SK-N-SH (cell line): ENCODE results near the gene PSENEN. TPM values are rescaled to one million over a fixed set of nuclear protein-coding genes. Genes with fewer than 3 reads are reported as not detected.

Experiments used
- CTCF ChIA-PET: fragments of 300-600, 350-600 bp; formaldehyde crosslinking; extraction: SDS; loops from one replicate; lab custom pipeline; 2021; lab: Yijun Ruan, JAX
- POLR2A ChIA-PET: fragments of 350-600 bp; sonication (Branson Sonifier 250); formaldehyde crosslinking; extraction: SDS; loops from one replicate; lab custom pipeline; 2020; ENCODE audit warnings: antibody characterized with exemption, inconsistent platforms; lab: Yijun Ruan, JAX
- DNase-seq: peaks from one replicate; pipeline ENCODE4 v3.0.0; 2012
- H2AFZ ChIP-seq: fragments of 200-600 bp; sonication (generic); 2 replicates; pipeline ENCODE4 v1.8.1; 2016; ENCODE audit warnings: antibody characterized with exemption, mild to moderate bottlenecking, low read depth
- H3F3A ChIP-seq: fragments of 200-600 bp; sonication (generic); replicated peaks from 2 replicates; pipeline ENCODE3; 2016; ENCODE audit warnings: antibody characterized with exemption, mild to moderate bottlenecking; ENCODE audit not compliant: insufficient read depth
- H3K27ac ChIP-seq, 2 experiments: fragments of 200-500 bp in 1 of 2; fragments of 200-600 bp in 1 of 2; sonication (Bioruptor generic) in 1 of 2; sonication (generic), shearing (Covaris generic) in 1 of 2; 2 replicates each; pipeline versions ENCODE4 v1.5.1 to v1.6.1; 2014 to 2016; ENCODE audit warnings: low read depth in 2 of 2, inconsistent platforms in 1 of 2, low read length in 1 of 2, mild to moderate bottlenecking in 1 of 2, mixed read lengths in 1 of 2
- H3K27me3 ChIP-seq: fragments of 200-600 bp; sonication (generic), shearing (Covaris generic); 2 replicates; pipeline ENCODE4 v1.6.1; 2016; ENCODE audit warnings: mixed run types; ENCODE audit not compliant: insufficient read depth
- H3K36me3 ChIP-seq, 2 experiments: fragments of 200-500 bp in 1 of 2; fragments of 200-600 bp in 1 of 2; sonication (Bioruptor generic) in 1 of 2; sonication (generic) in 1 of 2; replicated peaks in 1 of 2; 2 replicates each; pipeline versions ENCODE3 to v1.5.1; 2014 to 2016; ENCODE audit warnings: low read length in 1 of 2, mild to moderate bottlenecking in 1 of 2; ENCODE audit not compliant: insufficient read depth in 2 of 2, control insufficient read depth in 1 of 2
- H3K4me1 ChIP-seq, 2 experiments: fragments of 200-500 bp in 1 of 2; fragments of 200-600 bp in 1 of 2; sonication (Bioruptor generic) in 1 of 2; sonication (generic), shearing (Covaris generic) in 1 of 2; 2 replicates each; pipeline versions ENCODE4 v1.5.1 to v1.6.1; 2014 to 2016; ENCODE audit warnings: low read depth in 1 of 2, low read length in 1 of 2, mixed run types in 1 of 2; ENCODE audit not compliant: insufficient read depth in 2 of 2, control insufficient read depth in 1 of 2
- H3K4me2 ChIP-seq: fragments of 200-600 bp; sonication (generic), shearing (Covaris generic); 2 replicates; pipeline ENCODE4 v1.6.1; 2017; ENCODE audit warnings: mixed run types
- H3K4me3 ChIP-seq, 2 experiments: fragments of 200-500 bp in 1 of 2; fragments of 200-600 bp in 1 of 2; sonication (Bioruptor generic) in 1 of 2; sonication (generic), shearing (Covaris generic) in 1 of 2; 2 replicates each; pipeline versions ENCODE4 v1.5.1 to v1.8.1; 2014 to 2016; ENCODE audit warnings: low read depth in 2 of 2, inconsistent platforms in 1 of 2, low read length in 1 of 2, mild to moderate bottlenecking in 1 of 2, mixed read lengths in 1 of 2, moderate library complexity in 1 of 2
- H3K79me2 ChIP-seq: fragments of 200-600 bp; sonication (generic); 2 replicates; pipeline ENCODE4 v1.8.1; 2017; ENCODE audit warnings: mild to moderate bottlenecking; ENCODE audit not compliant: insufficient read depth
- H3K9ac ChIP-seq: fragments of 200-600 bp; sonication (generic); 2 replicates; pipeline ENCODE4 v1.6.1; 2017; ENCODE audit warnings: mixed run types
- H3K9me2 ChIP-seq: fragments of 200-600 bp; sonication (generic); 2 replicates; pipeline ENCODE4 v1.6.1; 2017; ENCODE audit warnings: mixed run types
- H3K9me3 ChIP-seq: fragments of 200-600 bp; sonication (generic); 2 replicates; pipeline ENCODE4 v1.6.1; 2017; ENCODE audit warnings: mixed run types, mild to moderate bottlenecking, moderate library complexity
- H4K20me1 ChIP-seq: fragments of 200-600 bp; sonication (generic); 2 replicates; pipeline ENCODE4 v1.6.1; 2017; ENCODE audit warnings: mild to moderate bottlenecking, mixed run types; ENCODE audit not compliant: insufficient read depth
- ELF1 ChIP-seq: IDR thresholded peaks from 2 replicates; pipeline ENCODE4 v1.4.0; 2012
- EP300 ChIP-seq, 2 experiments: IDR thresholded peaks; 2 replicates each; pipeline versions ENCODE4 v1.4.0 to v1.6.1; 2012; ENCODE audit warnings: borderline replicate concordance in 1 of 2, low read depth in 1 of 2, low read length in 1 of 2
- FOSL2 ChIP-seq: IDR thresholded peaks from 2 replicates; pipeline ENCODE4 v1.4.0; 2012; ENCODE audit warnings: low read depth, mild to moderate bottlenecking, moderate library complexity, borderline replicate concordance
- FOXJ3 ChIP-seq: sonication (generic); formaldehyde crosslinking; IDR thresholded peaks from 2 replicates; pipeline ENCODE4 v1.5.1; 2020; ENCODE audit warnings: mild to moderate bottlenecking, missing genetic modification reagents
- GATA2 ChIP-seq: sonication (generic); formaldehyde crosslinking; IDR thresholded peaks from 2 replicates; pipeline ENCODE4 v1.5.0; 2020; ENCODE audit warnings: mild to moderate bottlenecking, missing genetic modification reagents
- NRF1 ChIP-seq: IDR thresholded peaks from 2 replicates; pipeline ENCODE4 v1.6.1; 2012; ENCODE audit warnings: low read depth, mild to moderate bottlenecking, low read length
- POLR2AphosphoS5 ChIP-seq: IDR thresholded peaks from 2 replicates; pipeline ENCODE4 v1.6.1; 2012; ENCODE audit warnings: low read depth, low read length
- TAF1 ChIP-seq: IDR thresholded peaks from 2 replicates; pipeline ENCODE4 v1.6.1; 2012; ENCODE audit warnings: low read depth, mild to moderate bottlenecking, low read length, moderate library complexity, borderline replicate concordance
- TCF12 ChIP-seq: IDR thresholded peaks from 2 replicates; pipeline ENCODE4 v1.4.0; 2012
- YY1 ChIP-seq: IDR thresholded peaks from 2 replicates; pipeline ENCODE4 v1.4.0; 2012; ENCODE audit warnings: low read depth, mild to moderate bottlenecking
- WGBS: methylation state at CpG from one replicate; pipeline ENCODE4 v1.1.6; 2017; ENCODE audit warnings: low lambda C conversion rate; 5-methylcytosine and 5-hydroxymethylcytosine counted together
- polyA plus RNA-seq, 3 experiments: library from polyadenylated mRNA; depleted of rRNA; stranded (reverse); fragments of >200 nt; gene quantifications; 2 replicates each; pipeline ENCODE4 v1.2.3, GENCODE V29; 2012
- TF ChIP-seq, protein P1 (sequence below): IDR thresholded peaks from 2 replicates; pipeline ENCODE4 v1.6.1; 2012; ENCODE audit warnings: mild to moderate bottlenecking, low read depth, low read length, moderate library complexity
- TF ChIP-seq, protein P2 (sequence below): IDR thresholded peaks from 2 replicates; pipeline ENCODE4 v1.4.0; 2012; ENCODE audit warnings: low read depth, borderline replicate concordance
- TF ChIP-seq, protein P3 (sequence below): IDR thresholded peaks from 2 replicates; pipeline ENCODE4 v1.4.0; 2012; ENCODE audit warnings: low read depth, borderline replicate concordance
- TF ChIP-seq, protein P4 (sequence below): fragments of 150-350 bp; IDR thresholded peaks from 2 replicates; pipeline ENCODE4 v1.6.1; 2017; ENCODE audit warnings: antibody characterized with exemption, low read length, low read depth, borderline replicate concordance
- TF ChIP-seq, protein P5 (sequence below): fragments of 200-600 bp; sonication (generic); IDR thresholded peaks from 2 replicates; pipeline ENCODE4 v1.6.1; 2017; ENCODE audit warnings: antibody characterized with exemption, mild to moderate bottlenecking, moderate library complexity

PSENEN gene
- polyA plus RNA-seq, 1 of the 3 experiments (the other 2 are of a cell fraction): 99.2 TPM

DNA sequence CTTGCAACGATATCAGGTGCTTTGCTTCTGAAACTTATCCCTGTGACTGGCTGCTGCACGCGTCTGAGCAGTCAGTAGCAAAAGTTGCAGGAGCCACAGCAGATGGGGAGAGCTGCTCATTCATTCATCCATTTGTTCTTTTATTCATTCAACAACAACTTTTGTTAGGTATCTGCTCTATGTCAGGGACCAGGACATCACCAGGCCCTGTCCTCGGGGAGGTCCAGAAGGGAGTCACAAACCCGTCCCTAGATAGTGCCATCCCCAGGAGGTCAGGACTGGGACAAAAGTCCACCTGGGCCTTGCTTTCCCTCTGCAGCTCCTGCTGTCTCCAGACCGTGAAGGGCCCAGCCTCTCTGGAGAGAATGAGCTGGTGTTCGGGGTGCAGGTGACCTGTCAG lies 32.5 kb downstream of the PSENEN start:
- no peak overlapping the region for H3K4me2 ChIP-seq
- no peak overlapping the region for H2AFZ ChIP-seq
- no peaks in the 10 kb centered on the region for H4K20me1 ChIP-seq
- H3K9me3 ChIP-seq: no peaks in the 10 kb centered on the region
- peaks cover 0 to 6% of the 10 kb centered on the region in 2 experiments for H3K36me3 ChIP-seq
- H3K4me1 ChIP-seq: peaks cover 0 to 12% of the 10 kb centered on the region in 2 experiments; a peak in 2 of 4 replicates
- no peak for DNase-seq
- CTCF ChIA-PET: no interaction called here
- peaks cover 13% of the 10 kb centered on the region; the same call in 1 of the 2 replicates for H3K79me2 ChIP-seq
- no peak overlapping the region for H3K27ac ChIP-seq
- POLR2A ChIA-PET: no interaction called here
- H3K9me2 ChIP-seq: no peaks in the 10 kb centered on the region
- no peaks in the 10 kb centered on the region for H3K27me3 ChIP-seq
- TF ChIP-seq, protein P1, sequence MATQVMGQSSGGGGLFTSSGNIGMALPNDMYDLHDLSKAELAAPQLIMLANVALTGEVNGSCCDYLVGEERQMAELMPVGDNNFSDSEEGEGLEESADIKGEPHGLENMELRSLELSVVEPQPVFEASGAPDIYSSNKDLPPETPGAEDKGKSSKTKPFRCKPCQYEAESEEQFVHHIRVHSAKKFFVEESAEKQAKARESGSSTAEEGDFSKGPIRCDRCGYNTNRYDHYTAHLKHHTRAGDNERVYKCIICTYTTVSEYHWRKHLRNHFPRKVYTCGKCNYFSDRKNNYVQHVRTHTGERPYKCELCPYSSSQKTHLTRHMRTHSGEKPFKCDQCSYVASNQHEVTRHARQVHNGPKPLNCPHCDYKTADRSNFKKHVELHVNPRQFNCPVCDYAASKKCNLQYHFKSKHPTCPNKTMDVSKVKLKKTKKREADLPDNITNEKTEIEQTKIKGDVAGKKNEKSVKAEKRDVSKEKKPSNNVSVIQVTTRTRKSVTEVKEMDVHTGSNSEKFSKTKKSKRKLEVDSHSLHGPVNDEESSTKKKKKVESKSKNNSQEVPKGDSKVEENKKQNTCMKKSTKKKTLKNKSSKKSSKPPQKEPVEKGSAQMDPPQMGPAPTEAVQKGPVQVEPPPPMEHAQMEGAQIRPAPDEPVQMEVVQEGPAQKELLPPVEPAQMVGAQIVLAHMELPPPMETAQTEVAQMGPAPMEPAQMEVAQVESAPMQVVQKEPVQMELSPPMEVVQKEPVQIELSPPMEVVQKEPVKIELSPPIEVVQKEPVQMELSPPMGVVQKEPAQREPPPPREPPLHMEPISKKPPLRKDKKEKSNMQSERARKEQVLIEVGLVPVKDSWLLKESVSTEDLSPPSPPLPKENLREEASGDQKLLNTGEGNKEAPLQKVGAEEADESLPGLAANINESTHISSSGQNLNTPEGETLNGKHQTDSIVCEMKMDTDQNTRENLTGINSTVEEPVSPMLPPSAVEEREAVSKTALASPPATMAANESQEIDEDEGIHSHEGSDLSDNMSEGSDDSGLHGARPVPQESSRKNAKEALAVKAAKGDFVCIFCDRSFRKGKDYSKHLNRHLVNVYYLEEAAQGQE: no peak
- TF ChIP-seq FOSL2: no peak
- TF ChIP-seq YY1: no peak
- no peak for TF ChIP-seq EP300 (IDR thresholded peaks at IDR 0.05; ENCODE audit: borderline replicate concordance in 1 of 2, low read depth in 1 of 2, low read length in 1 of 2)
- TF ChIP-seq, protein P2, sequence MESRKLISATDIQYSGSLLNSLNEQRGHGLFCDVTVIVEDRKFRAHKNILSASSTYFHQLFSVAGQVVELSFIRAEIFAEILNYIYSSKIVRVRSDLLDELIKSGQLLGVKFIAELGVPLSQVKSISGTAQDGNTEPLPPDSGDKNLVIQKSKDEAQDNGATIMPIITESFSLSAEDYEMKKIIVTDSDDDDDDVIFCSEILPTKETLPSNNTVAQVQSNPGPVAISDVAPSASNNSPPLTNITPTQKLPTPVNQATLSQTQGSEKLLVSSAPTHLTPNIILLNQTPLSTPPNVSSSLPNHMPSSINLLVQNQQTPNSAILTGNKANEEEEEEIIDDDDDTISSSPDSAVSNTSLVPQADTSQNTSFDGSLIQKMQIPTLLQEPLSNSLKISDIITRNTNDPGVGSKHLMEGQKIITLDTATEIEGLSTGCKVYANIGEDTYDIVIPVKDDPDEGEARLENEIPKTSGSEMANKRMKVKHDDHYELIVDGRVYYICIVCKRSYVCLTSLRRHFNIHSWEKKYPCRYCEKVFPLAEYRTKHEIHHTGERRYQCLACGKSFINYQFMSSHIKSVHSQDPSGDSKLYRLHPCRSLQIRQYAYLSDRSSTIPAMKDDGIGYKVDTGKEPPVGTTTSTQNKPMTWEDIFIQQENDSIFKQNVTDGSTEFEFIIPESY: no peak
- no peak for TF ChIP-seq TCF12
- TF ChIP-seq TAF1: no peak
- TF ChIP-seq, protein P3, sequence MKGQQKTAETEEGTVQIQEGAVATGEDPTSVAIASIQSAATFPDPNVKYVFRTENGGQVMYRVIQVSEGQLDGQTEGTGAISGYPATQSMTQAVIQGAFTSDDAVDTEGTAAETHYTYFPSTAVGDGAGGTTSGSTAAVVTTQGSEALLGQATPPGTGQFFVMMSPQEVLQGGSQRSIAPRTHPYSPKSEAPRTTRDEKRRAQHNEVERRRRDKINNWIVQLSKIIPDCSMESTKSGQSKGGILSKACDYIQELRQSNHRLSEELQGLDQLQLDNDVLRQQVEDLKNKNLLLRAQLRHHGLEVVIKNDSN: no peak
- TF ChIP-seq FOXJ3 (CRISPR knock-in tag): no peak
- TF ChIP-seq POLR2AphosphoS5: no peak
- TF ChIP-seq, protein P4, sequence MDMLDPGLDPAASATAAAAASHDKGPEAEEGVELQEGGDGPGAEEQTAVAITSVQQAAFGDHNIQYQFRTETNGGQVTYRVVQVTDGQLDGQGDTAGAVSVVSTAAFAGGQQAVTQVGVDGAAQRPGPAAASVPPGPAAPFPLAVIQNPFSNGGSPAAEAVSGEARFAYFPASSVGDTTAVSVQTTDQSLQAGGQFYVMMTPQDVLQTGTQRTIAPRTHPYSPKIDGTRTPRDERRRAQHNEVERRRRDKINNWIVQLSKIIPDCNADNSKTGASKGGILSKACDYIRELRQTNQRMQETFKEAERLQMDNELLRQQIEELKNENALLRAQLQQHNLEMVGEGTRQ: no peak
- TF ChIP-seq ELF1: no peak
- TF ChIP-seq, protein P5, sequence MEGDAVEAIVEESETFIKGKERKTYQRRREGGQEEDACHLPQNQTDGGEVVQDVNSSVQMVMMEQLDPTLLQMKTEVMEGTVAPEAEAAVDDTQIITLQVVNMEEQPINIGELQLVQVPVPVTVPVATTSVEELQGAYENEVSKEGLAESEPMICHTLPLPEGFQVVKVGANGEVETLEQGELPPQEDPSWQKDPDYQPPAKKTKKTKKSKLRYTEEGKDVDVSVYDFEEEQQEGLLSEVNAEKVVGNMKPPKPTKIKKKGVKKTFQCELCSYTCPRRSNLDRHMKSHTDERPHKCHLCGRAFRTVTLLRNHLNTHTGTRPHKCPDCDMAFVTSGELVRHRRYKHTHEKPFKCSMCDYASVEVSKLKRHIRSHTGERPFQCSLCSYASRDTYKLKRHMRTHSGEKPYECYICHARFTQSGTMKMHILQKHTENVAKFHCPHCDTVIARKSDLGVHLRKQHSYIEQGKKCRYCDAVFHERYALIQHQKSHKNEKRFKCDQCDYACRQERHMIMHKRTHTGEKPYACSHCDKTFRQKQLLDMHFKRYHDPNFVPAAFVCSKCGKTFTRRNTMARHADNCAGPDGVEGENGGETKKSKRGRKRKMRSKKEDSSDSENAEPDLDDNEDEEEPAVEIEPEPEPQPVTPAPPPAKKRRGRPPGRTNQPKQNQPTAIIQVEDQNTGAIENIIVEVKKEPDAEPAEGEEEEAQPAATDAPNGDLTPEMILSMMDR: no peak
- TF ChIP-seq GATA2 (CRISPR knock-in tag): no peak
- no peak for TF ChIP-seq NRF1
- H3F3A ChIP-seq: peaks cover 8% of the 10 kb centered on the region
- no peak overlapping the region for H3K9ac ChIP-seq
- 86% methylated on average over 7 of the region's 7 CpGs for WGBS
- no peak overlapping the region for H3K4me3 ChIP-seq
